ENCODE results near the gene C2orf72. TPM values are rescaled to one million over a fixed set of nuclear protein-coding genes. Genes with fewer than 3 reads are reported as not detected.
"Not testable (repeated sequence)": the region's sequence is repeated elsewhere in the genome, so short reads cannot be mapped to it uniquely, and the experiment has no call there.

C2orf72 gene
- total and polyA plus RNA-seq, 4 donors = 33.2 to 141 (median 84.9) TPM

- no peak overlapping the region for H3K4me3 ChIP-seq (ENCODE audit: low read depth in 1 of 3, low read length in 3 of 3)
- H3K4me1 ChIP-seq (ENCODE audit: control insufficient read depth in 4 of 4, insufficient read depth in 4 of 4, low read length in 3 of 4) = peaks cover 0 to 4% (median 1%) of the 10 kb centered on the region in 4 donors
- H3K36me3 ChIP-seq (ENCODE audit: control insufficient read depth in 4 of 4, insufficient read depth in 3 of 4, low read depth in 1 of 4, low read length in 3 of 4) = no peaks in the 10 kb centered on the region
- 93% methylated on average over 3 of the region's 3 CpGs for WGBS
- no peaks in the 10 kb centered on the region for H3K27me3 ChIP-seq (ENCODE audit: control insufficient read depth in 4 of 4, insufficient read depth in 4 of 4, low read length in 3 of 4)
- DNase-seq (ENCODE audit: low spot score) = no peak
- TF ChIP-seq, protein P1, sequence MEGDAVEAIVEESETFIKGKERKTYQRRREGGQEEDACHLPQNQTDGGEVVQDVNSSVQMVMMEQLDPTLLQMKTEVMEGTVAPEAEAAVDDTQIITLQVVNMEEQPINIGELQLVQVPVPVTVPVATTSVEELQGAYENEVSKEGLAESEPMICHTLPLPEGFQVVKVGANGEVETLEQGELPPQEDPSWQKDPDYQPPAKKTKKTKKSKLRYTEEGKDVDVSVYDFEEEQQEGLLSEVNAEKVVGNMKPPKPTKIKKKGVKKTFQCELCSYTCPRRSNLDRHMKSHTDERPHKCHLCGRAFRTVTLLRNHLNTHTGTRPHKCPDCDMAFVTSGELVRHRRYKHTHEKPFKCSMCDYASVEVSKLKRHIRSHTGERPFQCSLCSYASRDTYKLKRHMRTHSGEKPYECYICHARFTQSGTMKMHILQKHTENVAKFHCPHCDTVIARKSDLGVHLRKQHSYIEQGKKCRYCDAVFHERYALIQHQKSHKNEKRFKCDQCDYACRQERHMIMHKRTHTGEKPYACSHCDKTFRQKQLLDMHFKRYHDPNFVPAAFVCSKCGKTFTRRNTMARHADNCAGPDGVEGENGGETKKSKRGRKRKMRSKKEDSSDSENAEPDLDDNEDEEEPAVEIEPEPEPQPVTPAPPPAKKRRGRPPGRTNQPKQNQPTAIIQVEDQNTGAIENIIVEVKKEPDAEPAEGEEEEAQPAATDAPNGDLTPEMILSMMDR (IDR thresholded peaks at IDR 0.05; ENCODE audit: low read depth, low read length, missing input control) = no peak
- no peak for TF ChIP-seq ZBTB33 (IDR thresholded peaks at IDR 0.05)
- TF ChIP-seq, protein P2, sequence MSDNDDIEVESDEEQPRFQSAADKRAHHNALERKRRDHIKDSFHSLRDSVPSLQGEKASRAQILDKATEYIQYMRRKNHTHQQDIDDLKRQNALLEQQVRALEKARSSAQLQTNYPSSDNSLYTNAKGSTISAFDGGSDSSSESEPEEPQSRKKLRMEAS (IDR thresholded peaks at IDR 0.05) = no peak
- no peak for TF ChIP-seq YY1 (IDR thresholded peaks at IDR 0.05)
- TF ChIP-seq FOXA2 (IDR thresholded peaks at IDR 0.05) = no peak
- TF ChIP-seq RXRA (IDR thresholded peaks at IDR 0.05) = no peak
- TF ChIP-seq NR2F2 (IDR thresholded peaks at IDR 0.05) = no peak
- no peak for TF ChIP-seq JUND (IDR thresholded peaks at IDR 0.05)
- TF ChIP-seq SP1 (IDR thresholded peaks at IDR 0.05) = no peak
- TF ChIP-seq FOXA1 (IDR thresholded peaks at IDR 0.05) = no peak
- TF ChIP-seq EGR1 (IDR thresholded peaks at IDR 0.05; ENCODE audit: low read depth in 2 of 2) = no peak
- TF ChIP-seq, protein P3, sequence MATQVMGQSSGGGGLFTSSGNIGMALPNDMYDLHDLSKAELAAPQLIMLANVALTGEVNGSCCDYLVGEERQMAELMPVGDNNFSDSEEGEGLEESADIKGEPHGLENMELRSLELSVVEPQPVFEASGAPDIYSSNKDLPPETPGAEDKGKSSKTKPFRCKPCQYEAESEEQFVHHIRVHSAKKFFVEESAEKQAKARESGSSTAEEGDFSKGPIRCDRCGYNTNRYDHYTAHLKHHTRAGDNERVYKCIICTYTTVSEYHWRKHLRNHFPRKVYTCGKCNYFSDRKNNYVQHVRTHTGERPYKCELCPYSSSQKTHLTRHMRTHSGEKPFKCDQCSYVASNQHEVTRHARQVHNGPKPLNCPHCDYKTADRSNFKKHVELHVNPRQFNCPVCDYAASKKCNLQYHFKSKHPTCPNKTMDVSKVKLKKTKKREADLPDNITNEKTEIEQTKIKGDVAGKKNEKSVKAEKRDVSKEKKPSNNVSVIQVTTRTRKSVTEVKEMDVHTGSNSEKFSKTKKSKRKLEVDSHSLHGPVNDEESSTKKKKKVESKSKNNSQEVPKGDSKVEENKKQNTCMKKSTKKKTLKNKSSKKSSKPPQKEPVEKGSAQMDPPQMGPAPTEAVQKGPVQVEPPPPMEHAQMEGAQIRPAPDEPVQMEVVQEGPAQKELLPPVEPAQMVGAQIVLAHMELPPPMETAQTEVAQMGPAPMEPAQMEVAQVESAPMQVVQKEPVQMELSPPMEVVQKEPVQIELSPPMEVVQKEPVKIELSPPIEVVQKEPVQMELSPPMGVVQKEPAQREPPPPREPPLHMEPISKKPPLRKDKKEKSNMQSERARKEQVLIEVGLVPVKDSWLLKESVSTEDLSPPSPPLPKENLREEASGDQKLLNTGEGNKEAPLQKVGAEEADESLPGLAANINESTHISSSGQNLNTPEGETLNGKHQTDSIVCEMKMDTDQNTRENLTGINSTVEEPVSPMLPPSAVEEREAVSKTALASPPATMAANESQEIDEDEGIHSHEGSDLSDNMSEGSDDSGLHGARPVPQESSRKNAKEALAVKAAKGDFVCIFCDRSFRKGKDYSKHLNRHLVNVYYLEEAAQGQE (IDR thresholded peaks at IDR 0.05) = no peak
- TF ChIP-seq RAD21 (IDR thresholded peaks at IDR 0.05) = no peak
- TF ChIP-seq HNF4A (conservative IDR thresholded peaks at IDR 0.05) = no peak
- no peak for TF ChIP-seq GABPA (IDR thresholded peaks at IDR 0.05 in 1 of 2, conservative IDR thresholded peaks at IDR 0.05 in 1 of 2)
- no peak for TF ChIP-seq TAF1 (conservative IDR thresholded peaks at IDR 0.05)
- TF ChIP-seq, protein P4, sequence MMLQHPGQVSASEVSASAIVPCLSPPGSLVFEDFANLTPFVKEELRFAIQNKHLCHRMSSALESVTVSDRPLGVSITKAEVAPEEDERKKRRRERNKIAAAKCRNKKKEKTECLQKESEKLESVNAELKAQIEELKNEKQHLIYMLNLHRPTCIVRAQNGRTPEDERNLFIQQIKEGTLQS (IDR thresholded peaks at IDR 0.05) = no peak
- TF ChIP-seq HNF4G (IDR thresholded peaks at IDR 0.05) = no peak
- H3K27ac ChIP-seq (ENCODE audit: low read depth in 1 of 2, low read length in 2 of 2) = no peak overlapping the region
- no peaks in the 10 kb centered on the region for H3K9me3 ChIP-seq (ENCODE audit: control insufficient read depth in 4 of 4, low read length in 3 of 4)
- no peak overlapping the region for H3K9ac ChIP-seq (ENCODE audit: low read depth in 1 of 2, low read length in 2 of 2)
Observed at GRCh38 chr2:231018184-231018583, 19.1 kb upstream of the C2orf72 start.

DNA sequence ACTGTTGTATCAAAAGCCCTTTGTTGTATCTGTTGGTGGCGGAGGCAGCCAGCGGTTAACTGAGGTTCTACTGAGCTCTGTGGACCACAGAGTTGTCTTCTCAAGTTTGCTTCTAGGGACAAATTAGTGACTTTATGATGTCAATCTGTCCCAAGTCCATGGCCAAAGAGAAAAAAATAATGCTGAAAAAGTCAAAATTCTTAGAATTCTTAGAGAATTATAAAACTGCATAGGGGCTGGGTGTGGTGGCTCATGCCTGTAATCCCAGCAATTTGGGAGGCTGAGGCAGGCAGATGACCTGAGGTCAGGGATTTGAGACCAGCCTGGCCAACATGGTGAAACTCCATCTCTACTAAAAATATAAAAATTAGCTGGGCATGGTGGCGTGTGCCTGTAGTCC is 12.3 kb upstream of the C2orf72 start:
- not testable (repeated sequence) for H3K9ac ChIP-seq (ENCODE audit: low read depth in 1 of 2, low read length in 2 of 2); H3K9me3 ChIP-seq (ENCODE audit: control insufficient read depth in 4 of 4, low read length in 3 of 4); H3K27ac ChIP-seq (ENCODE audit: low read depth in 1 of 2, low read length in 2 of 2); H3K4me3 ChIP-seq (ENCODE audit: low read depth in 1 of 3, low read length in 3 of 3); DNase-seq (ENCODE audit: low spot score); H3K27me3 ChIP-seq (ENCODE audit: control insufficient read depth in 4 of 4, insufficient read depth in 4 of 4, low read length in 3 of 4); H3K36me3 ChIP-seq (ENCODE audit: control insufficient read depth in 4 of 4, insufficient read depth in 3 of 4, low read depth in 1 of 4, low read length in 3 of 4); H3K4me1 ChIP-seq (ENCODE audit: control insufficient read depth in 4 of 4, insufficient read depth in 4 of 4, low read length in 3 of 4)
- WGBS = 96% methylated on average over 3 of the region's 3 CpGs
